Effector CD4-positive, alpha-beta T cell (primary cell): Measurements from ENCODE around the gene RPS6KL1.
A peak's percentile ranks its signal among the peaks of the same experiment; 100 is the strongest.

Source experiments
- DNase-seq: peaks from one replicate; pipeline ENCODE4 v3.0.0-alpha.2; 2020

Gene RPS6KL1

GRCh38 chr14:74911221-74911620 is 11.8 kb downstream of the RPS6KL1 start:
- no peak for DNase-seq

GRCh38 chr14:74910556-74910955 is 12.5 kb downstream of the RPS6KL1 start:
- no peak for DNase-seq

GRCh38 chr14:74909911-74910310 is 13.1 kb downstream of the RPS6KL1 start:
- DNase-seq, result no peak

- no peak for DNase-seq
These were observed 13.6 kb downstream of the RPS6KL1 start for GRCh38 chr14:74909501-74909900.

GRCh38 chr14:74908861-74909341 is 14.2 kb downstream of the RPS6KL1 start:
- DNase-seq, result no peak

- DNase-seq, result no peak
These were observed 15.3 kb downstream of the RPS6KL1 start for GRCh38 chr14:74907744-74908143.

GRCh38 chr14:74906925-74907521 is 16.0 kb downstream of the RPS6KL1 start:
- no peak for DNase-seq

GRCh38 chr14:74905595-74906142 is 17.4 kb downstream of the RPS6KL1 start:
- peak; percentile 82 for DNase-seq

GRCh38 chr14:74904635-74905503 is 18.2 kb downstream of the RPS6KL1 start:
- no peak for DNase-seq

- DNase-seq, result no peak
These were observed 19.9 kb downstream of the RPS6KL1 start for GRCh38 chr14:74902941-74903705.

GRCh38 chr14:74898694-74899093 is 24.4 kb downstream of the RPS6KL1 start:
- no peak for DNase-seq

- DNase-seq, result no peak
These were observed 25.0 kb downstream of the RPS6KL1 start for GRCh38 chr14:74898083-74898482.

GRCh38 chr14:74897642-74898041 is 25.4 kb downstream of the RPS6KL1 start:
- DNase-seq, result no peak

- DNase-seq, result no peak
These were observed 26.7 kb downstream of the RPS6KL1 start for GRCh38 chr14:74896400-74896799.

GRCh38 chr14:74893614-74894091 is 29.4 kb downstream of the RPS6KL1 start:
- no peak for DNase-seq

- no peak for DNase-seq
These were observed 30.3 kb downstream of the RPS6KL1 start for GRCh38 chr14:74892745-74893144.

GRCh38 chr14:74891870-74892269 is 31.2 kb downstream of the RPS6KL1 start:
- DNase-seq, result no peak

- DNase-seq, result no peak
These were observed 32.8 kb downstream of the RPS6KL1 start for GRCh38 chr14:74890262-74890661.

- DNase-seq, result no peak
These were observed 34.6 kb downstream of the RPS6KL1 start for GRCh38 chr14:74888164-74889158.

- no peak for DNase-seq
These were observed 37.1 kb downstream of the RPS6KL1 start for GRCh38 chr14:74886001-74886400.

GRCh38 chr14:74882103-74882920 is 40.7 kb downstream of the RPS6KL1 start:
- peak; percentile 47 for DNase-seq
